ENCODE results near the gene CDC123. TPM values are rescaled to one million over a fixed set of nuclear protein-coding genes. Genes with fewer than 3 reads are reported as not detected.
A peak's percentile ranks its signal among the peaks of the same experiment; 100 is the strongest.

Gene CDC123
- total and polyA plus RNA-seq, 2 donors (not counting 1 experiment from before 2014, with no cell fraction given) = 48.9 to 56.0 TPM

GRCh38 chr10:12237265-12238220 lies 41.6 kb downstream of the CDC123 start:
- Mint-ChIP-seq H3K4me1 (peaks cover 26% of the 10 kb centered on the region), H3K27ac (peak overlapping the region; percentile 29), H3K9me3 (ENCODE audit: insufficient read depth) (no peaks in the 10 kb centered on the region), H3K4me3 (no peak overlapping the region), H3K27me3 (no peaks in the 10 kb centered on the region)
- Histone ChIP-seq H3K4me2 (replicated peaks; ENCODE audit: low read depth, low read length, poor library complexity, severe bottlenecking) (no peak overlapping the region), H3K9ac (ENCODE audit: low read length) (no peak overlapping the region), H3K79me2 (ENCODE audit: control insufficient read depth, insufficient read depth, low read length) (peaks cover 48% of the 10 kb centered on the region), H3K9me3 (ENCODE audit: control extremely low read depth in 1 of 3, control insufficient read depth in 2 of 3, insufficient read depth in 1 of 3, low read length in 2 of 3) (peaks cover 0 to 3% (median 2%) of the 10 kb centered on the region in 3 donors), H4K20me1 (ENCODE audit: control insufficient read depth, insufficient read depth, low read length, poor library complexity, severe bottlenecking) (no peaks in the 10 kb centered on the region), H3K4me1 (ENCODE audit: control insufficient read depth in 2 of 2, insufficient read depth in 2 of 2, low read length in 2 of 2) (peaks cover 18 to 19% of the 10 kb centered on the region in 2 donors), H2AFZ (ENCODE audit: insufficient read depth, low read depth, low read length, poor library complexity, severe bottlenecking) (no peak overlapping the region), H3K4me3 (ENCODE audit: control extremely low read depth in 1 of 5, extremely low read depth in 1 of 5, insufficient read depth in 1 of 5, low read depth in 2 of 5, low read length in 4 of 5) (no peak overlapping the region), H3K36me3 (replicated peaks in 1 of 2; ENCODE audit: control extremely low read depth in 1 of 2, control insufficient read depth in 1 of 2, extremely low read depth in 1 of 2, insufficient read depth in 2 of 2, low read length in 1 of 2) (peaks cover 16 to 52% of the 10 kb centered on the region in 2 experiments), H3K27me3 (replicated peaks in 1 of 4; ENCODE audit: control extremely low read depth in 1 of 4, control insufficient read depth in 3 of 4, insufficient read depth in 4 of 4, low read length in 3 of 4) (no peaks in the 10 kb centered on the region), H3K27ac (ENCODE audit: low read length in 2 of 2) (peak overlapping the region in 1 of 2 donors; percentile 32)
- intact Hi-C loops (cut with micrococcal nuclease) = no loop called here
- POLR2A ChIA-PET = no interaction called here
- CTCF ChIA-PET = interaction anchor here (0.5 to 2.0 kb wide), 5 partner anchors 17 to 446 kb away, joined by 3 to 14 read pairs (median 4); no protein-coding TSS in a partner anchor
- ATAC-seq (ENCODE audit: low read depth) = no peak
- 93% methylated on average over 6 of the region's 13 CpGs for WGBS (ENCODE audit: insufficient coverage)
- DNase-seq = no peak
- no peak for TF ChIP-seq EZH2 (IDR thresholded peaks at IDR 0.05; ENCODE audit: borderline replicate concordance, insufficient read depth, low read depth, low read length, poor library complexity, severe bottlenecking)
- TF ChIP-seq, protein P1, sequence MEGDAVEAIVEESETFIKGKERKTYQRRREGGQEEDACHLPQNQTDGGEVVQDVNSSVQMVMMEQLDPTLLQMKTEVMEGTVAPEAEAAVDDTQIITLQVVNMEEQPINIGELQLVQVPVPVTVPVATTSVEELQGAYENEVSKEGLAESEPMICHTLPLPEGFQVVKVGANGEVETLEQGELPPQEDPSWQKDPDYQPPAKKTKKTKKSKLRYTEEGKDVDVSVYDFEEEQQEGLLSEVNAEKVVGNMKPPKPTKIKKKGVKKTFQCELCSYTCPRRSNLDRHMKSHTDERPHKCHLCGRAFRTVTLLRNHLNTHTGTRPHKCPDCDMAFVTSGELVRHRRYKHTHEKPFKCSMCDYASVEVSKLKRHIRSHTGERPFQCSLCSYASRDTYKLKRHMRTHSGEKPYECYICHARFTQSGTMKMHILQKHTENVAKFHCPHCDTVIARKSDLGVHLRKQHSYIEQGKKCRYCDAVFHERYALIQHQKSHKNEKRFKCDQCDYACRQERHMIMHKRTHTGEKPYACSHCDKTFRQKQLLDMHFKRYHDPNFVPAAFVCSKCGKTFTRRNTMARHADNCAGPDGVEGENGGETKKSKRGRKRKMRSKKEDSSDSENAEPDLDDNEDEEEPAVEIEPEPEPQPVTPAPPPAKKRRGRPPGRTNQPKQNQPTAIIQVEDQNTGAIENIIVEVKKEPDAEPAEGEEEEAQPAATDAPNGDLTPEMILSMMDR (IDR thresholded peaks at IDR 0.05) = no peak

- 100% methylated on average over 8 of the region's 8 CpGs for WGBS (ENCODE audit: insufficient coverage)
- no peak for ATAC-seq (ENCODE audit: low read depth)
Observed at GRCh38 chr10:12238821-12239220, 42.8 kb downstream of the CDC123 start.

More at GRCh38 chr10:12238821-12239220, 42.8 kb downstream of the CDC123 start:
- H3K4me2 ChIP-seq (replicated peaks; ENCODE audit: low read depth, low read length, poor library complexity, severe bottlenecking) = no peak overlapping the region
- Mint-ChIP-seq H3K4me1 (peaks cover 37% of the 10 kb centered on the region), H3K27ac (no peak overlapping the region), H3K4me3 (no peak overlapping the region), H3K9me3 (ENCODE audit: insufficient read depth) (no peaks in the 10 kb centered on the region), H3K27me3 (no peaks in the 10 kb centered on the region)
- no peaks in the 10 kb centered on the region for H4K20me1 ChIP-seq (ENCODE audit: control insufficient read depth, insufficient read depth, low read length, poor library complexity, severe bottlenecking)
- intact Hi-C loops (cut with micrococcal nuclease) = no loop called here
- peaks cover 28 to 31% of the 10 kb centered on the region in 2 donors for H3K4me1 ChIP-seq (ENCODE audit: control insufficient read depth in 2 of 2, insufficient read depth in 2 of 2, low read length in 2 of 2)
- H2AFZ ChIP-seq (ENCODE audit: insufficient read depth, low read depth, low read length, poor library complexity, severe bottlenecking) = no peak overlapping the region
- H3K4me3 ChIP-seq (ENCODE audit: control extremely low read depth in 1 of 5, extremely low read depth in 1 of 5, insufficient read depth in 1 of 5, low read depth in 2 of 5, low read length in 4 of 5) = no peak overlapping the region
- no peak for DNase-seq
- no peak for TF ChIP-seq EZH2 (IDR thresholded peaks at IDR 0.05; ENCODE audit: borderline replicate concordance, insufficient read depth, low read depth, low read length, poor library complexity, severe bottlenecking)
- TF ChIP-seq, protein P1 (IDR thresholded peaks at IDR 0.05) = no peak
- H3K9ac ChIP-seq (ENCODE audit: low read length) = no peak overlapping the region
- ChIA-PET POLR2A (interaction anchor here (0.5 kb wide), 1 partner anchor 38 kb away, joined by 5 read pairs; no protein-coding TSS in a partner anchor), CTCF (interaction anchor here (2.0 kb wide), 2 partner anchors 24 to 418 kb away, joined by 4 to 14 read pairs; no protein-coding TSS in a partner anchor)
- no peak overlapping the region for H3K27ac ChIP-seq (ENCODE audit: low read length in 2 of 2)
- peaks cover 46% of the 10 kb centered on the region for H3K79me2 ChIP-seq (ENCODE audit: control insufficient read depth, insufficient read depth, low read length)
- H3K27me3 ChIP-seq (replicated peaks in 1 of 4; ENCODE audit: control extremely low read depth in 1 of 4, control insufficient read depth in 3 of 4, insufficient read depth in 4 of 4, low read length in 3 of 4) = no peaks in the 10 kb centered on the region
- H3K36me3 ChIP-seq (replicated peaks in 1 of 2; ENCODE audit: control extremely low read depth in 1 of 2, control insufficient read depth in 1 of 2, extremely low read depth in 1 of 2, insufficient read depth in 2 of 2, low read length in 1 of 2) = peaks cover 16 to 41% of the 10 kb centered on the region in 2 experiments
- H3K9me3 ChIP-seq (ENCODE audit: control extremely low read depth in 1 of 3, control insufficient read depth in 2 of 3, insufficient read depth in 1 of 3, low read length in 2 of 3) = peaks cover 0 to 13% (median 2%) of the 10 kb centered on the region in 3 donors
